Skin epidermis (tissue), 12 donors: ENCODE data around the gene KRT79.
"Not testable (repeated sequence)": the region's sequence is repeated elsewhere in the genome, so short reads cannot be mapped to it uniquely, and the experiment has no call there.

ENCODE experiments used
- H3K27ac ChIP-seq, 21 experiments: fragments of 200-600 bp; sonication (generic) in 11 of 21; one replicate each; pipeline ENCODE4 v1.5.0; 2020; ENCODE audit warnings: mild to moderate bottlenecking in 3 of 21, inconsistent platforms in 2 of 21, moderate library complexity in 2 of 21
- H3K4me3 ChIP-seq, 7 experiments: fragments of 200-600 bp; sonication (generic) in 2 of 7; one replicate each; pipeline ENCODE4 v1.5.0; 2020; ENCODE audit warnings: inconsistent platforms in 2 of 7, mild to moderate bottlenecking in 2 of 7, moderate library complexity in 1 of 7

KRT79 gene

GRCh38 chr12:52865090-52865944 lies 31.2 kb upstream of the KRT79 start:
- peak overlapping the region in 18 of 21 experiments; percentile 2 to 99 (median 61) for H3K27ac ChIP-seq

GRCh38 chr12:52862023-52862422 lies 27.9 kb upstream of the KRT79 start:
- Histone ChIP-seq H3K4me3 (no peak overlapping the region), H3K27ac (peak overlapping the region in 18 of 21 experiments; percentile 3 to 85 (median 68))

More at GRCh38 chr12:52865090-52865944, 31.2 kb upstream of the KRT79 start:
- H3K4me3 ChIP-seq = no peak overlapping the region

GRCh38 chr12:52861511-52861910 lies 27.4 kb upstream of the KRT79 start:
- peak overlapping the region in 18 of 21 experiments; percentile 18 to 85 (median 76) for H3K27ac ChIP-seq
- H3K4me3 ChIP-seq = no peak overlapping the region

- Histone ChIP-seq H3K27ac (peak overlapping the region in 20 of 21 experiments; percentile 51 to 85 (median 76)), H3K4me3 (no peak overlapping the region)
These were observed 26.2 kb upstream of the KRT79 start for GRCh38 chr12:52860102-52860823.

GRCh38 chr12:52857500-52857899 lies 23.4 kb upstream of the KRT79 start:
- Histone ChIP-seq H3K4me3 (no peak overlapping the region), H3K27ac (no peak overlapping the region)

- H3K27ac ChIP-seq = no peak overlapping the region
- no peak overlapping the region for H3K4me3 ChIP-seq
These were observed 22.7 kb upstream of the KRT79 start for GRCh38 chr12:52856787-52857186.

GRCh38 chr12:52856077-52856476 lies 22.0 kb upstream of the KRT79 start:
- not testable (repeated sequence) for H3K4me3 ChIP-seq, H3K27ac ChIP-seq

- Histone ChIP-seq H3K27ac (no peak overlapping the region), H3K4me3 (no peak overlapping the region)
These were observed 17.7 kb upstream of the KRT79 start for GRCh38 chr12:52851787-52852186.

- Histone ChIP-seq H3K4me3 (no peak overlapping the region), H3K27ac (no peak overlapping the region)
These were observed 16.6 kb upstream of the KRT79 start for GRCh38 chr12:52850681-52851080.

- peak overlapping the region in 6 of 21 experiments; percentile 14 to 71 (median 37) for H3K27ac ChIP-seq
These were observed 15.4 kb upstream of the KRT79 start for GRCh38 chr12:52849511-52849910.

GRCh38 chr12:52848661-52849255 lies 14.6 kb upstream of the KRT79 start, which contains the start of gene KRT78:
KRT78 (minus strand) TSS chr12:52848994; CDS start chr12:52848930, 64 bp downstream.
- Histone ChIP-seq H3K27ac (peak within 1 kb of the TSS in 14 of 21 experiments; percentile 18 to 74 (median 52)), H3K4me3 (no peak within 1 kb of the TSS)

More at GRCh38 chr12:52849511-52849910, 15.4 kb upstream of the KRT79 start:
- no peak overlapping the region for H3K4me3 ChIP-seq

- peak overlapping the region in 16 of 21 experiments; percentile 15 to 74 (median 50) for H3K27ac ChIP-seq
- H3K4me3 ChIP-seq = no peak overlapping the region
These were observed 13.4 kb upstream of the KRT79 start for GRCh38 chr12:52847335-52848102.

GRCh38 chr12:52846356-52846970 lies 12.4 kb upstream of the KRT79 start:
- no peak overlapping the region for H3K4me3 ChIP-seq
- peak overlapping the region in 5 of 21 experiments; percentile 15 to 71 (median 63) for H3K27ac ChIP-seq

- H3K4me3 ChIP-seq = no peak overlapping the region
- H3K27ac ChIP-seq = no peak overlapping the region
These were observed 11.8 kb upstream of the KRT79 start for GRCh38 chr12:52845946-52846345.

- H3K27ac ChIP-seq = no peak overlapping the region
- H3K4me3 ChIP-seq = no peak overlapping the region
These were observed 10.3 kb upstream of the KRT79 start for GRCh38 chr12:52844386-52844785.

- no peak overlapping the region for H3K4me3 ChIP-seq
These were observed 5.5 kb upstream of the KRT79 start for GRCh38 chr12:52839436-52840105.

GRCh38 chr12:52838609-52839435 lies 4.7 kb upstream of the KRT79 start:
- no peak overlapping the region for H3K4me3 ChIP-seq
- no peak overlapping the region for H3K27ac ChIP-seq

More at GRCh38 chr12:52839436-52840105, 5.5 kb upstream of the KRT79 start:
- no peak overlapping the region for H3K27ac ChIP-seq
